ENCODE data around the gene PPFIA2.
A peak's percentile ranks its signal among the peaks of the same experiment; 100 is the strongest.

Gene PPFIA2

DNA sequence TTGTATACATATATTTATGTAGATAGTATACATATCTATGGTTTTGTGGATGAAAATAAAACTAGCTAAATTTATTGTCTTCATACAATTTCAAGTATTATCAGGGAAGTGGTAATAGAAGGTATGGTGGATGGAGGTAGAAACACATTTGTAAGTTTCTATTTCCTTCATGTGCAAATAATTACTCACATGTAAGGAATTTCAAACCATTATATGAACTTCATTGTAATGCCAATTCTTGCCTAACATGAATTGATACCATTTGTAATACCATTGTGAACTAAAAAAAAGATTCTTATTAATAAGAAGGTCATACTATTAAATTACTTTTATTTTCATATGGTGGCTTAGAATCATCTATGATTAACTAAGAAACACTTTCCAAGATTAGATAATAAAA is 20.1 kb upstream of the PPFIA2 start:
- no peak for DNase-seq
- no peaks in the 10 kb centered on the region for H3K9me3 ChIP-seq
- no peaks in the 10 kb centered on the region for H3K27me3 ChIP-seq
- H3K36me3 ChIP-seq = no peaks in the 10 kb centered on the region
- TF ChIP-seq, protein P1, sequence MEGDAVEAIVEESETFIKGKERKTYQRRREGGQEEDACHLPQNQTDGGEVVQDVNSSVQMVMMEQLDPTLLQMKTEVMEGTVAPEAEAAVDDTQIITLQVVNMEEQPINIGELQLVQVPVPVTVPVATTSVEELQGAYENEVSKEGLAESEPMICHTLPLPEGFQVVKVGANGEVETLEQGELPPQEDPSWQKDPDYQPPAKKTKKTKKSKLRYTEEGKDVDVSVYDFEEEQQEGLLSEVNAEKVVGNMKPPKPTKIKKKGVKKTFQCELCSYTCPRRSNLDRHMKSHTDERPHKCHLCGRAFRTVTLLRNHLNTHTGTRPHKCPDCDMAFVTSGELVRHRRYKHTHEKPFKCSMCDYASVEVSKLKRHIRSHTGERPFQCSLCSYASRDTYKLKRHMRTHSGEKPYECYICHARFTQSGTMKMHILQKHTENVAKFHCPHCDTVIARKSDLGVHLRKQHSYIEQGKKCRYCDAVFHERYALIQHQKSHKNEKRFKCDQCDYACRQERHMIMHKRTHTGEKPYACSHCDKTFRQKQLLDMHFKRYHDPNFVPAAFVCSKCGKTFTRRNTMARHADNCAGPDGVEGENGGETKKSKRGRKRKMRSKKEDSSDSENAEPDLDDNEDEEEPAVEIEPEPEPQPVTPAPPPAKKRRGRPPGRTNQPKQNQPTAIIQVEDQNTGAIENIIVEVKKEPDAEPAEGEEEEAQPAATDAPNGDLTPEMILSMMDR (IDR thresholded peaks at IDR 0.05; ENCODE audit: low read depth, low read length) = no peak
- H3K4me3 ChIP-seq (ENCODE audit: low read depth, low read length) = no peak overlapping the region
- H3K4me1 ChIP-seq = no peaks in the 10 kb centered on the region

GRCh38 chr12:81778719-81779118 is 19.6 kb upstream of the PPFIA2 start:
- TF ChIP-seq, protein P1 (IDR thresholded peaks at IDR 0.05; ENCODE audit: low read depth, low read length) = no peak
- H3K4me1 ChIP-seq = no peaks in the 10 kb centered on the region
- no peaks in the 10 kb centered on the region for H3K9me3 ChIP-seq
- DNase-seq = no peak
- no peaks in the 10 kb centered on the region for H3K36me3 ChIP-seq
- H3K27me3 ChIP-seq = no peaks in the 10 kb centered on the region
- no peak overlapping the region for H3K4me3 ChIP-seq (ENCODE audit: low read depth, low read length)

DNA sequence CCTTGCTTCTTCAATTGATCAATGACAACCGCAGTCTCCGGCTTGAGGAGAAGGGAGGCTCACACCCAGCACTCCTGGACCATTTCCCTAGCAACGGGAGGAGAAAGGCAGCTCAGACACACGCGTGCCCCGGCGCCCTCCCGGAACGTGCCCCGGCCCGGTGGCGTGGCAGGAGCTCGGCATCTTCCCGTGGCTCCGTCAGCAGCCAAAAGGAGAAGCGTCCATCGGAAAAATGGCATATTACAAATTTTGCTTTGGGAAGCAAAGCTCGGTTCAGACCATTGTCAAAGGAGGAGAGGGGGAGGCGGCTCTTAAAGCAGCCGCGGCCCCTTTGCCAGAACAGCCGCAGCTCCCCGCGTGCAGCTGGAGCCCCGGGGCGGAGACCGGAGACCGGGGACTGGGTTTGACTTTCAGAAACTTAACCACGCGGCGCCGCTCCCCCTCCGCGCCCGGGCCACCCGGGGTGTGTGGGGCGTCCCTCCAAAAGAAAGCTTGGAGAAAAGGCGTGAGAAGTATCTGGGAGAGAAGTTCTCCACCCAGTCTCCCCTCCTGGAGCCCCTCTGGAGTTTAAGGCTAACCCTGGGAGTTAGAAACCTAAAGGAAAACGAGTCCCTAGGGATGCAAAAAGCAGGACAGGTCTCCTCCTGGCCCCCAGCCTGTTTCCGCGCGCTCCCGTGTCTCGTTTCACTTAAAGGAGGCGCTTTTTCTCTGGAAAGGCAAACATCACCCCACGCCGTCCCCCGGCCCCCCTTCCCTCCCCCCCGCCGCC is 545 bp downstream of the PPFIA2 start:
- H3K4me3 ChIP-seq (ENCODE audit: low read depth, low read length) = peak overlapping the region; percentile 51
- H3K27me3 ChIP-seq = peaks cover 26% of the 10 kb centered on the region
- H3K9me3 ChIP-seq = no peaks in the 10 kb centered on the region; the same call in 1 of the 2 replicates
- TF ChIP-seq, protein P1 (IDR thresholded peaks at IDR 0.05; ENCODE audit: low read depth, low read length) = no peak
- peak; percentile 32 for DNase-seq
- H3K4me1 ChIP-seq = no peaks in the 10 kb centered on the region
- no peaks in the 10 kb centered on the region for H3K36me3 ChIP-seq

DNA sequence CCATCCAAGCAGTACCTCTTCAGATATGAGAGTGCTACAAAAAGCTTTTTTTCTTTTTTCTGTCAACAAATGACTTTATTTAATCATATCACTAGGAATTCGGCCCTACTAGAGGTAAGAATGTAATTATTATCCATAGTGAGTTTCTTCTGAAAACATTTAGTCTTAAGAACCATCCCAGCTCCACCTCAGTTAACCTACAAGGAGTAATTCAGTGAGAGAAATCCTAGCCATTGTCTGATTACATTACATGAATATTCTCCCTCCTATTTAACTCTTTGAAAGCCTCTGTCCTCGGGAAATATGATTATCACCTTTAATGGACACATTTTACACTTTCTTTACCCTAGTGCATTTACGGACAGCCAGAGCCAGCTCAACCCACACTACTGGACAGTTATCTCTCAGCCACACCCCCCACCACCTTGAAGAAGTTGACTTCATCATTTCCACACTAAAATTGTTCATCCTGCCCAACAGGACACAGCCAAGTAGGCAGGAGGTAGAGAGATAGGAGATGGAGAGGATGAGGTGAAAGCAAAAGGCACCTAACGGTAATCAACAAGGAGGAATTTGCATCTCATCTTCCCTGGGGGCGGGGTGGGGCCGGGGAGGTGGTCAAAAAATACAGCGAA is 1.3 kb downstream of the PPFIA2 start:
- TF ChIP-seq, protein P1 (IDR thresholded peaks at IDR 0.05; ENCODE audit: low read depth, low read length) = no peak
- H3K36me3 ChIP-seq = no peaks in the 10 kb centered on the region
- no peak overlapping the region; the same call in 1 of the 2 replicates for H3K4me3 ChIP-seq (ENCODE audit: low read depth, low read length)
- no peak for DNase-seq
- H3K9me3 ChIP-seq = no peaks in the 10 kb centered on the region; the same call in 1 of the 2 replicates
- H3K27me3 ChIP-seq = peaks cover 26% of the 10 kb centered on the region
- no peaks in the 10 kb centered on the region for H3K4me1 ChIP-seq

DNA sequence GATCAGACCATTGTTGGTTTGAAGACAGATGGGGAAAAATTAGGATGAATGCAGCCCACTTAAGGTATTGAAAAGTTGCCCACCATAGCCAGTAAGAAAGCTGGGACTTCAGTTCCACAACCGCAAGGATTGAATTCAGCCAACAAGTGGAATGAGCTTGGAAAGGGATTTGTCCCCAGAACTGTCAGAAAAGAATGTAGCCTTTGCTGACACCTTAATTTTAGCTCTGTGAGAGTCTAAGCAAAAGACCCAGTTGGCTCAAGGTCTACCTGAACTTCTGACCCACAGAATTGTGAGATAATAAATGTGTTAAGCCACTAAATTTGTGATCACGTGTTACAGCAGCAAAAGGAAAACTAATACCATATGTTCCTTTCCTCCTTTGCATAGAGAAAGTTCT is 29.4 kb downstream of the PPFIA2 start:
- Histone ChIP-seq H3K4me1 (no peaks in the 10 kb centered on the region), H3K9me3 (no peaks in the 10 kb centered on the region), H3K4me3 (ENCODE audit: low read depth, low read length) (no peak overlapping the region), H3K27me3 (no peaks in the 10 kb centered on the region), H3K36me3 (no peaks in the 10 kb centered on the region)
- no peak for DNase-seq
- TF ChIP-seq, protein P1 (IDR thresholded peaks at IDR 0.05; ENCODE audit: low read depth, low read length) = no peak

- Histone ChIP-seq H3K9me3 (no peaks in the 10 kb centered on the region), H3K36me3 (no peaks in the 10 kb centered on the region), H3K27me3 (no peaks in the 10 kb centered on the region), H3K4me1 (no peaks in the 10 kb centered on the region), H3K4me3 (ENCODE audit: low read depth, low read length) (no peak overlapping the region)
- no peak for DNase-seq
- TF ChIP-seq, protein P1 (IDR thresholded peaks at IDR 0.05; ENCODE audit: low read depth, low read length) = no peak
These were observed 31.8 kb downstream of the PPFIA2 start for GRCh38 chr12:81727391-81727790.
